ENCODE data around the gene GNB1L.

GRCh38 chr22:19762568-19763457 is 91.9 kb downstream of the GNB1L start:
- no peak for TF ChIP-seq EZH2 (IDR thresholded peaks at IDR 0.05; ENCODE audit: insufficient read depth, poor library complexity, severe bottlenecking)
- no peak for TF ChIP-seq EZH2phosphoT487 (IDR thresholded peaks at IDR 0.05; ENCODE audit: insufficient read depth, low read depth)

Measured in GM23248 (cell line).